HG03432 (cell line): ENCODE measurements around the gene PHKA2.

Experiments used
- ATAC-seq: cut with Tn5 transposase; IDR thresholded peaks from one replicate; pipeline ENCODE4 v1.9.1; 2021; ENCODE audit warnings: mild to moderate bottlenecking, moderate library complexity; ENCODE audit not compliant: unreplicated experiment

The PHKA2 gene

DNA sequence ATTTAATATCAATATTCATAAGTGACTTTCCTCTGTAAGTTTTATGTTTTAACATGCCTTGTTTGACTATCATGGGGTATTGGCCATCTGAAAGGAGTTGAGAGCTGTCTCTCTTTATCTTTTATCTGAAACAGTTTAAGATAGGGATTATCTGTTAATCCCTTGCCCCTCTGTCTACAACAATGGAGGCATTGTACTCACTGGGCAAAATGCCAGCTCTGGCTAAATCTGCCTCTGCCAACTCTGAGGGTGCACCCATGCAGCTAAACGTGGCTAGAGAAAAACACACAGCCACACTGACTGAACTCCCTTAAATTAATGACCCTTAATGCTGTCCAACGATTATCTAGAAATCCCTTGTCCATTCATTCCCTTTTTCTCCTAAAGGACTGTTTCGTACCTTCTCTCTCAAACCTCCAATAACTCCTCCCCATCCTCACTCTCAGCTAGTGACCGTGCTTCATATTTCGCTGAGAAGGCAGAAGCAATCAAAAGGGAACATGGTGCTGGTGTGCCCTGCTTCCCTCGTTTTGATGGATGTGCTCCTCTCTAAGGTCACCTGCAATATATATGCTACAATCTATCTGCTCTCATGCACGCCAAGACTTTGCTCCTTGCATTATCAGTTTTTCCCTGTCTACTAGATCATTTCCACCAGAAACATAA is 10.3 kb downstream of the PHKA2 start:
- ATAC-seq: no peak

DNA sequence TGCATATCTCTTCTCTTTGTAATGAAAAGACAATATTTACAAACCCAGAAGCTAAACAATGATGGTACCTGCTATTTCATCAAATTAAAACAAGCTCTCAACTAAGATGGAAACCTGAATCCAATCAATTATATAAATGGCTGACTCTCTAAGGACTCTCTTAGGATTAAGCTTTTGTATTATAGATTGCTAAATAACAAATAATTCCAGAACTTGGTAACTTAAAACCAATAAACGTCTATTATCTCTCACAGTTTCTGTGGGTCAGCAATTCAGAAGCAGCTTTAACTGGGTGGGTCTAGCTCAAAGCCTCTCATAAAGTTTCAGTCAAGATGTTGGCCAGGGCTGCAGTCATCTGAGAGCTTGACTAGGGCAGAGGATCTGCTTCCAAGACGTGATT is 12.4 kb downstream of the PHKA2 start:
- ATAC-seq: no peak

DNA sequence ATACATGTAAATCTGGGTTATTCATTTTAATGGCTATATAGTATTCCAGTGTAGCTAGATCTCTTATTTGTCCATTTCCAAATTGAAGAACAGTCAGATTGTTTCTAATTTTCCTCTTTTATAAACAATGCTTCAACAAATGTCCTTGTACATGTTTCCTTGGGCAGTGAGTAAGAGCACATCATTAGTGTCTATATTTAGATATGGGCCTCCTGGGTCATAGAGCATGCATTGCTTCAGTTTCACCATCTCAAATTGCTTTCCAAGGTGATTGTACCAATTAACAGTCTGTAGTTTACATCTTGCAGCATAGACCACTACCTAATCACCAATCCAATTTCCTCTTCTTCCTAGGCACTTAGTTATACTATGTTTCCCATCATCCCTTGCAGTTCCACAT is 13.4 kb downstream of the PHKA2 start:
- ATAC-seq: no peak

DNA sequence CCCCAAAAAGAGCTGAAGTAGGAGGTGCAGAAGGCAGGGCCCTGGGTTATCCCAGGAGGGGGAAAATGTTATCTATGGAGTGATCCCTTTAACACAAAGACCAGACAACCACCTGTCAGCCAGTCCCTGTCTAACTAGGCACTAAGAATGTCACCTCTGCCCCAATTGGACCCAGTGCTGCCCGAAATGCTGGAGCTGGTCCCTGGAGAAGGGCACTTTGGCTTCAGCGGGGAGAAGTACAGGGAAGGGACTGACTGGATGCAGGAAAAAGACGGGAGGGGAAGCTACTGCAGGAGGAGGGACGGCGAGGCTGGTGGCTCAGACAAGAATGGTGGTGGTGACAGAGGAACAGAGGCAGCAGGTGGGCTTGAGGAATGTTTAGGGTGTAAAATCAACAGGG is 17.3 kb downstream of the PHKA2 start:
- no peak for ATAC-seq

DNA sequence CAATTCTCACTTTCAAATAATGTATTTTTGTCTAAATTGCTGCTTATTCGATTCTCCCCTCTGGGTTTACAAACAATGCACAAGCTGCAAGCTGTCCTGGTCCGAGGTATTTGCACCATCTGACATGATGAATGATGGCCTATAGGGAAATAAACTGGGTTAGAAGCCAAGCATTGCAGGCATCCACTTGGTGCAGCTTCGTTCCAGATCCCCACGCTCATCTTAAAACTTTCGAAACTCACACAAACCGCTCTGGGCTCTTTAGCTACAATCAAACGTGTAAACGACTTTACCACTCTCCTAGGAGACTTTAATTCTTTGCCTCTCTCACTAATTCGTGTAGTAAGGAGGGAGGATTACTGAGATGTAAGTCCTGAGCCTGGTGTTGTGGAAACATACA is 19.0 kb downstream of the PHKA2 start:
- ATAC-seq: no peak

DNA sequence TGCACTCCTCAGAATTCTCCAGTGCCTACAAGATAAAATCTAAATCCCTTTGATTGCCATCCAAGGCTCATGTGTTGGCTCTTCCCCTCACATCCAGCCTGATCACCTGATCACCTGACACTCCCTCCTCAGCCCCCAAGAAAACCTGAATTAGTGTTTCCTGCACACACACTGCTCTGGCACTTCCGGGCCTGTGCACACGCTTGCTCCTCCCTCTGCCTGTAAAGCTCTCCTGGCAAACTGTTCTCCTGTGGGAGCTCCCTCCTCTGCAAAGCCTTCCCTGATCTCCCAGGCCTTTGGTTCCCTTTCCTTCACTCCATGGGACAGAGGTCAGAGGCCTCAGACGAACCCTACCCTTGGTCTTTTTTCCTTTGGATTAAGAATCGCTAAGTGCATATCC is 19.9 kb downstream of the PHKA2 start:
- ATAC-seq: no peak

DNA sequence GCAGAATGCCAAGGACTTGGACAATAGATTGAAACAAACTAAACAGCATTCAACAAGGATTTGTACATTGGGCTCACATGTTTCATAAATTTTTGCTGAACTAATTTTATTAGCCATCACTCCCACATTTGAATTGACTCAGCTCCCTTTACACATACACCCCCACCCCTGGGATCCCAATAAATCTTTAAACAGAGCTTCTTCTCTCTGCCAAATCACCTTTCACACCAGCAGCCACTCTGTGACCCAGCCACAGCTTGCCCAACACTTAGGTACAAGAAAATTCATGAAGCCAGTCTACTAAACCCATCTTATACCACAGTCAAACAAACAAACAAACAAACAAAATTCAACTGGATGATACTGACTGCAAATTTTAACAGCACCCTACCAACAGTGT is 21.6 kb downstream of the PHKA2 start:
- no peak for ATAC-seq

DNA sequence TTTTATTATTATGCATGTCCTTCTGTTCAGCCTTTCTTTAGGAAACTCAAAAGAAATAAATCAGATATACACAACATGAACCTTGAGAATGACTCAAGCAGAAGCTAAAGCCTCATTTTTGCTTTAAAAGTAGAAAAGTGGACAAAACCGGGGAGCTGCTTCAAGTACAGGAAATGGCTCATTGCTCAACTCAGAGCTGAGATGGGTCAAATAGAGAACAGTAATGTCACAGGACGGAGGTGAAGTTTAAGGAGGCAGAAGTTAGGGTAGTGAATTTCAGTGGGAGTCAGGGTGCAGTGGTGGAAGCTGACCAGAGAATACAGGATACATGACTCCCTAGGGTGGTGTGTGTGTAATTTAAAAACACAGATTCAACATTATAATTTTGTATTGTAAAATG is 22.2 kb downstream of the PHKA2 start:
- ATAC-seq: no peak

DNA sequence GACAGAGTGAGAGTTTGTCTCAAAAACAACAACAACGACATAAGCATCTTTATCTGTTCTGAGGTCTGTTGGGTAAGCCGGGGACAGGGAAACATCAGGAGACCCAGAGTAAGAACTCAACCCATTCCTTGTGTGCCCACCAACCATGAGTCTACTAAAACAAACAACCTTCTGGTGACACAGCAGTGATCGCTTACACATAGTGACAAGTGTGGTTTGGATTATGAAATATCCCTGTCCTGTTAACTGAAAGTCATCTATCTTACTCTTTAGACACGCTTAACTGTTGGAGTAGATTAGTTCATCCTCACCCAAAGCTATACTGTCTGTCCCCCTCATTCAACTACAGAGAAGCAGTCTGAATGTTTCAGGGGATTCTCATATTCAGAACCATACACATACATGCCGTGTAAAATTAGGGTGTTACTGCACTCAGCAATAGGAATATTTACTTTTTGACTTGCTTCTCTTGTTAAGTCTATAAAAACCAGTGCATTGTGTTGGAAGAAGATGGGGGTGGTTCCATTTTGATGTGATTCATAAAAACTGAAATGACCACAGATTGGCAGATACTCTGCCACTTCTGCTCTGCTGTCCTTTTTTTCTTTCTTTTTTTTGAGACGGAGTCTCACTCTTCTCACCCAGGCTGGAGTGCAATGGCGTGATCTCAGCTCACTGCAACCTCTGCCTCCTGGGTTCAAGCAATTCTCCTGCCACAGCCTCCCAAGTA is 27.4 kb downstream of the PHKA2 start:
- ATAC-seq: no peak

DNA sequence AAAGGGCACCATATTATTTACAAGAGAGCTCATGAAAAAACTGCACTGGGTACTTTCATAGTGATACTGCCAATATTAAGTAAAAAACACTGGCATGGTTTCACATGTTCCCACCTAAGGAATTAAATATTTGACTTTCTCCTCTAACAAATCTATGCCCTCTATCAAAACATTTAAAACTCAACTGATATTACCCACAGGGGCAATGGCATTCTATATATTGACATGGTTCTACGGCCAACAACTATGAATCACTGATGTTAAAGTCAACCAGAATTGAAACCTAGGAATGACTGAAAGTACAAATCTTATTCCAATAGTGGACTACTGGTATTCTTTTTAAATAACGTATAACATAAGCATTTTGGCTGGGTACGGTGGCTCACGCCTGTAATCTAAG is 28.2 kb downstream of the PHKA2 start:
- no peak for ATAC-seq

DNA sequence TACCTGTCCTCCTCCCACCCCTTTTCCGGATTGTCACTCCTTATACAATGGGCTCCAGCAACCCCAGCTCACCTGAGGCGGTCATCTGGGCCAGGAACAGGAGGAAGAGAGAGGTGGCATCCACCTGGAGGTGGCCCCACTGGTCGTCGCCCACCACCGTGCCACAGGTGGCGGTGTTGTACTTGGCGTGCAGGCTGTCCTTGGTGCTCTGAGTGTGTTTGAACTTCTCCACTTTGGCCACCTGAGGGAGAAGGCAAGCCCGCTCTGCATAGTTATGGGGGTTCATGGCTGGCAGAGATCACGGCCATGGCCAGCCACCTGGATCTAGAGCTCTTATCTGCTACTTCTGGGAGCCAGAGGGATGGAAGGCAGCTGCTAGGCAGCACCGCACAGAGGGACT is 32.9 kb downstream of the PHKA2 start:
- no peak for ATAC-seq

DNA sequence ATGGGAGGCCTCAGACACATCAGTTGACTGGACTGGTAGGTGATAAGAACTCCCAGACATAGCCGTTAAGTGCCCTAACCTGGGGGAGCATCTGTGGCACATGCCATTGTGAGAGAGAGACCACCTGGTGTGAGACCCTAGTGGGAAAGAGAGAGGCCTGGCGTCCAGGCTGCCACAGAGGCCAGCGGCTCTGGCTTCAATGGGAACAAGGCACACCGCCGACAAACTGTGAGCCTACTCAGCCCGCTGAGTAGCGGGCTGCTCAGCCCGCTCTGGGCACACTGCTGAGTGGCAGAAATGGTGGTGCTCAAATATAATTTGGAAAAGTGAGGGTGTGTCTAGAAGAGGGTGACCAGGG is 34.0 kb downstream of the PHKA2 start:
- ATAC-seq: no peak

DNA sequence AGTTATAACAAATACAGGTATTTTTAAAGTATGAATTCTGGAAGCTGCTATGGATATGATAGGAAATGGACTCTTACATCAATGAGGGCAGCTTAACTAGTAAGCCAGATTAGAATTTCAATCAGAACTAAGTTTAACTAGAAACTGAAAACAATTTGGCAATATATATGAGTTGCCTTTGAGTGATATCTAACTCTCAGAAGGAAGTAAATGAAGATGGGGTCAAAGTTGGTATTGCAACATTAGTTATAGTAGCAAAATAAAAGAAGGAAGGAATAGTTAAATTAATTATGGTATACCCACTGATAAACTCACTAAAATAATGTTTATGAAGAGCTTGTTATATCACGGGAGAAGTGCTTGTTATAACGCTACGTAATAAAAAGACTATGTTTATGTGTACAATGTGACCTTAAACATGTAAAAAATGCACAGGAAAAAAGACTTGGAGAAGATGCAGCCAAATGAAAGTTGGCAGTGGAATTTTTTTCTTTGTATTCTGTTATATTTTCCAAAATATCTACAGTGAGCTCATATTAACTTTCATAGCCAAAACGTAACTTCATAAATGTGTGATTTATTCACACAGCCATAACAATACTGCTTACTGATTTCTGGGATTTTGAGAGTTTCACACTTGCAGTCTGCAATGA is 34.5 kb downstream of the PHKA2 start:
- no peak for ATAC-seq

DNA sequence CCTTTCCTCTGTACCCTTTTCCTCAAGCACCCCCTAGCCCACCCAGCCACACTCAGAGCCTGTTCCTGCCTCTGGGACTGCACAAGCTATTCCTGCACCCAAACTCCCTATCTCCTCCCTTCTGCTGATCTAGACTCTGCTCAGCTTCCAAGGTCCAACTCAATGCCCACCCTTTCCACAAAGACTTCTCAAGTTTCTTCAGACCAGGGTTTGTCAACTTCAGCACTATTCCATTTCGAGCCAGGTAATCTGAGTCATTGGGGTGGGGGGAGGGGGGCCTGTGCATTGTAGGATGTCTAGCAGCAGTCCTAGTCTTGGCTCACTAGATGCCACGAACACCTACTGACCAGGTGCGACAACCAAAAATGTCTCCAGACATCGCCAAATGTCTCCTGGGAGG is 37.3 kb downstream of the PHKA2 start:
- ATAC-seq: no peak

DNA sequence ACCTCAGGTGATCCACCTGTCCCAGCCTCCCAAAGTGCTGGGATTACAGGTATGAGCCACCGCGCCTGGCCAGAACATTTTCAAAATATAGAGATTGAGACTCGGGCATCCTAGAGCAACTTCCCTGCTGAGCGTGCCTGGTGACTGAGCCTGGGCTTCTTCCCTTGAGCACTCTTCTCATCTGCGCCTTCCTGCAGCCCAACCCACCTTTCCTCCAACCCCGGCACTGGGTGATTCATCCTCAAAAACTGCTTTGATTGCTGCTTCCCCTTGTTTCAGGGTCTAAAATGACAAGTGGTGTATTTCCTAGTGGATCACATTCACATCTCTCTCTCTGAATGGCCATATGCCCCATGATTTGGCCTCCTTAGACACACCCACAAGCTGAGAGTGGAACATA is 37.8 kb downstream of the PHKA2 start:
- ATAC-seq: no peak

DNA sequence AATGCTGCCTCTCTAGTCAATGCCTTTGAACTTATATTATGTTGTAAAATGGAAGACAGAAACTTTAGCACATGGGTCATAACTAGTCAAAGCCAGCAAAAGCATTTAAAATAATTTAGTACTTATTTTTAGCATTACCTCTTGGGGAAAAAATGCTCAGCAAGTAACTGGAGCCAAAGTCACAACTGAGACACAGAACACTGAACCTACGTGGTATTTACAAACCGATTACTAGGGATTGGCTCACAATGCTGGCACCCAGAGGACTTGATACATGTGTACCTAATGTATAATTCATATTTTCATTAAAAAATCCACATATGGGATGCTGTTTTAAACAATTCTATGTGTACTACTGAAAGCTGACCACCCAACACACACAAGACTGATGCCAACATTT is 38.4 kb downstream of the PHKA2 start:
- ATAC-seq: no peak

DNA sequence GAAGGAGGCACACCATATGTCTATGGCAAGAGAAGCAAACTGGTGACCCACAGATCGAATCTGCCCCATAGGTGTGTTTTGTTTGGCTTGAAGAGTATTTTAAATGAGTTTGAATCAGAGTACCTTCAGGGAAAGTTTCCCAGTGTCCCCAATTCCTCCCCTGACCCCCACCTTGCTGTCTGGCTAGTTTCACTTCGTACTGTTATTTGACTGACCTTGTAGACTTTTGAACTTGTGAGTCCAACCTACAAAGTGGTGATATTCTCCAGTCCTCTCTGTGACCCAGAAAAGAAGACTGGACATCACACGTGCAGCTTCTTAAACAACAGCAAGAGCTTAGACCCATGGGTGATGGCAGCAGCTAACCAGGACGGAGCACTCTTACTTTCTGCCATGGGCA is 39.4 kb downstream of the PHKA2 start:
- no peak for ATAC-seq

DNA sequence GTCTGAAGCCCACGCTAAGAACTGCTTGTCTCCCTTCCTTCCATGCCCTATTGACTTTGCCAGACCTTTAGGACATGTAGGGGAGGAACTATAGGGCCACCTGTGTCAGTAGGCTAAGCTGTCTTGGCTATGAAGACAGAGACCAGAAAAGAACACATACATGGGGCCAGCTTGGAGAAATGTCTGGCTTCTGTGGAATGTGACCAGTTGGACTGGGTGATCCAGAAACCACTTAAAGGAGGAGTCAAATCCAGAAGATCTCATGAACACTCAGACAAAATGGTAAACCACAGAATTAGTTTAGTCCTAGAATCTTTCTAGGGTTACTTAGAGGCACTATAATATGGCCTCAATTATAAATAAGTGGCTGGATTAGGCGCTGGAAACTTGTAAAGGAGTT is 42.0 kb downstream of the PHKA2 start:
- no peak for ATAC-seq

DNA sequence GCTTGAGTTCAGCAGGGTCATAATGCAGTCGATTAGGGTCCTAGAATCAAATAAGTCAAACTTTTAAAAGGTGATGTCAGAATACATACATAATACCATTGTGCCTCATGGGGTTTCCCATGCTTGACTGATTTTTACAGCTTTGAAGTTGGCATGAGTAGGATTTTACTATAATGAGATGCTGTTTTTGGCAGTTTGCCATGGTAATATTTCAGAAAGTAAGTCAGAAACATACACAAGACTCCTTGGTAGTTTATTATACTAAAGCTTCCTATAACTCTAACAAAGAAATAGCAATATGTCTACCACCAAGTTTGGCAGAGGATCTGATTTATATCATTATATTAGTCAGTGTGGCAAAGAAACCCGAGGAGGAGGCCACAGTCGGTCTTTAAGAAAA is 45.2 kb downstream of the PHKA2 start:
- no peak for ATAC-seq

DNA sequence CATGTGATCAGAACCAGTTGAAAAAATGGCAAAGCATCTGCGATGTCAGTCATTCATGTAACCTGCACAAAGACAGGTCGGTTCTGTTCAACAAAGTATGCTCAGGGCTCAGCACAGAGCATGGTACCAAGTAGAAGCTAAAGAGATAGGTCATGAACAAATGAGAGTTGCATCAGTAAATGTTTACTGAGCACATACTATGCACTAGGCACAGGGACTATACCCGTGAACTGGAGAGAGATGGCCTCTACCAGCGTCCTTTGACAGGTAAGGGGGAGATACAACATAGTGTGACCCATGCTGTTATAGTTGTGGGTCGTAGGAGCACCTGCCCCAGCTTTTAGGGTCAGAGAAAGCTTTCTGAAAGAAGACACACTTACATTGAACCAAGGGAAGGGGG is 46.7 kb downstream of the PHKA2 start:
- ATAC-seq: no peak

DNA sequence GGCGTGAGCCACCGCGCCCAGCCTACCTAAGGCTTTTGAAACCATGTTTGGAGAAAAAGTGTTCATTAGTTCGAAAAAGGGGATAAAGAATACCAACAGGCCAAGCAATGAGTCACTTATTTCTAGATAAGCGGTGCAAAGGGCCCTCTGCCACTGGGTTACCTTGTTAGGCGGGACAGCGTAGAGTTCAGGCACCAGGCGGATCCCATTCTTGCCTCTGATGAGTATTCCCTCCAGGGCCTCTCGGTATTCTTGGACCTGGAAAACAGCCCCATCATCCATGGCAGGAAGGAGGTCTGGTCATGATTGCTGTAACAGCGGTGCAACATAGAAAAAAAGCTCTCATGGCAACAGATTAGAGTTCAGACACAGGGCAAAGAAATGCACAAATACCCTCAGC is 48.0 kb downstream of the PHKA2 start:
- ATAC-seq: no peak

DNA sequence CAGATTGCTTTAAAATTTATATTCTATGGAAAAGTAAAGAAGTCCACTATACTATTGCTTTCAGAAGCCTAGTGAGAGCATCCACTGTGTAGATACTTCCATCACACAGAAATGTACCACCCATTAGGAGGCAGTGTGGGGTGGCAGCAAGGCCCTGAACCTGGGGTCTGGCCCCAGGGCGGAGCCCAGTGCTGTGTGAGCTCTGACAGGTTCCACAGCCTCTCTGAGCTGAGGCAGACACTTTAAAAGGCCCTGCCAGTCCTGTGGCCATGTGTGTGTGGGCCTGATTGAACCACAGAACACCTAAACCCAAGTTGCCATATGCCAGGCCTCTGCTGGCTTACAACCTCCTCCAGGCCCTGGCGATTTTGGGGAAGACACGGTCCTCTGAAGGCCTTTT is 49.2 kb downstream of the PHKA2 start:
- no peak for ATAC-seq

DNA sequence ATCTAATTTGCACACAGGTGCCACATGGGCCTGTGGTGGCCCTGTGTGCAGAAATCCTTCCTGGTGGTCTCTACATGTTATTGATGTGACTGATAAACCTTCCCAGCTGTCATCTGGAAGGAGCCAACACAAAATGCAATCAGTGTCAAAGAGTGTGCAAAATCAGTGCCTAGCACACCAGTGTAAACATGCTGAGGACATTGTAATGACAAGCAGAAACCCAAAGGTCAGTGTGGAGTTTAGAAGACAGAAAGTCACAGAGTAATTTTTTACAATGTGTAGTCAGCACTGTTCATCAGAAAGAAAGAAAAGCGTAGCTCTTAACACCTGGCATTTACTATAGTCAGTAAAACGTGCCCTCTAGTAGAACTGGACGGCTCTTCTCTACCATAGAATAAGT is 50.3 kb downstream of the PHKA2 start:
- no peak for ATAC-seq
